NT2/D1 (cell line): Measurements from ENCODE around the gene IBTK.

Experiments used
- SUZ12 ChIP-seq: IDR thresholded peaks from 2 replicates; pipeline ENCODE4 v1.6.1; 2011; ENCODE audit not compliant: insufficient read length, insufficient read depth; ENCODE audit errors: extremely low read depth
- YY1 ChIP-seq: IDR thresholded peaks from 2 replicates; pipeline ENCODE4 v1.6.1; 2011; ENCODE audit not compliant: insufficient read length, insufficient read depth
- ZNF274 ChIP-seq: IDR thresholded peaks from 2 replicates; pipeline ENCODE4 v1.6.1; 2011; ENCODE audit warnings: mild to moderate bottlenecking, low read depth, low read length

DNA sequence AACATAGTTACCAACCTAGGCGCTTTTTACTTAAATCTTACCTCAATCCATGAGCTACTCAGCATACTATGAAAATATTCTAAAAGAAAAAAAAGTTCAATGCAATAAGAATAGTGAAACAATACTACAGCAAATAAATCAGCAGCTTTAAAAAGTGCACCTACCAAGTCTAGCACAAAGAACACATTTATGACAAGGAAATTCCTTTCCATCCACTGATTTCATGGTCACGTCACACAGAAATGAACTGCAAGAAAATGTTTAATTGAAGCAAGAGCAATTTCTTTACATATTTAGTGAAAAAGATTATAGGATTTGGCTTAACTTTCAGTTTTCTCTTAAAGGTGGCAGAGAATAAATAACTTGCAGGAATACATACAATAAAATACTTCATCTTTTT, 36.2 kb downstream of the IBTK start:
- TF ChIP-seq ZNF274 (no peak), YY1 (no peak), SUZ12 (no peak)
